GM18909 (cell line): Measurements from ENCODE around the gene SGTA.
"Not testable (repeated sequence)": the region's sequence is repeated elsewhere in the genome, so short reads cannot be mapped to it uniquely, and the experiment has no call there.

Source experiments
- ATAC-seq: cut with Tn5 transposase; IDR thresholded peaks from one replicate; pipeline ENCODE4 v1.9.1; 2021; ENCODE audit warnings: mild to moderate bottlenecking; ENCODE audit not compliant: unreplicated experiment, poor library complexity

Gene SGTA

GRCh38 chr19:2716722-2717637 lies 66.1 kb downstream of the SGTA start:
- no peak for ATAC-seq

GRCh38 chr19:2716275-2716650 lies 66.8 kb downstream of the SGTA start:
- ATAC-seq = no peak

GRCh38 chr19:2715470-2716274 lies 67.4 kb downstream of the SGTA start:
- no peak for ATAC-seq

GRCh38 chr19:2714531-2715269 lies 68.4 kb downstream of the SGTA start:
- ATAC-seq = no peak

- not testable (repeated sequence) for ATAC-seq
Observed at GRCh38 chr19:2714102-2714501, 69.0 kb downstream of the SGTA start.

- not testable (repeated sequence) for ATAC-seq
Observed at GRCh38 chr19:2713170-2713569, 69.9 kb downstream of the SGTA start.

GRCh38 chr19:2711875-2712205 lies 71.2 kb downstream of the SGTA start:
- ATAC-seq = no peak

GRCh38 chr19:2711172-2711874 lies 71.8 kb downstream of the SGTA start:
- ATAC-seq = no peak

- ATAC-seq = no peak
Observed at GRCh38 chr19:2706251-2706650, 76.8 kb downstream of the SGTA start.
